Measurements from ENCODE around the gene NETO1.

GRCh38 chr18:72878561-72878960 lies 10.8 kb upstream of the NETO1 start:
- TF ChIP-seq GATA2 (IDR thresholded peaks at IDR 0.05; ENCODE audit: low read depth, low read length) (no peak), GATA3 (IDR thresholded peaks at IDR 0.05; ENCODE audit: low read depth, low read length) (no peak)

All from SH-SY5Y (cell line).